OCI-LY7 (cell line): ENCODE measurements around the gene RBM5.

Experiments used
- CTCF ChIP-seq: fragments of 200-600 bp; sonication (generic); conservative IDR thresholded peaks from 2 replicates; pipeline ENCODE4 v1.5.1; 2014; ENCODE audit warnings: mild to moderate bottlenecking, antibody characterized with exemption, low read length, moderate library complexity, mixed read lengths
- EZH2phosphoT487 ChIP-seq: fragments of 200-600 bp; sonication (generic); IDR thresholded peaks from 2 replicates; pipeline ENCODE4 v1.6.1; 2018; ENCODE audit warnings: low read depth, borderline replicate concordance, mild to moderate bottlenecking, mixed run types, antibody characterized with exemption, low read length, moderate library complexity, mixed read lengths

GRCh38 chr3:50100956-50101845 lies 12.5 kb downstream of the RBM5 start:
- no peak for TF ChIP-seq CTCF
- no peak for TF ChIP-seq EZH2phosphoT487
